CD8-positive, alpha-beta memory T cell (primary cell): ENCODE results near the gene CHAC1. TPM values are rescaled to one million over a fixed set of nuclear protein-coding genes. Genes with fewer than 3 reads are reported as not detected.
A peak's percentile ranks its signal among the peaks of the same experiment; 100 is the strongest.

Experiments used
- CTCF ChIA-PET: fragments of 350-600 bp; sonication (Branson Sonifier 250); formaldehyde crosslinking; loops from one replicate; lab custom pipeline; 2021; ENCODE audit warnings: antibody characterized with exemption; lab: Charles Lee
- POLR2A ChIA-PET: fragments of 350-600 bp; sonication (Branson Sonifier 250); formaldehyde crosslinking; loops from one replicate; lab custom pipeline; 2021; ENCODE audit warnings: antibody characterized with exemption; lab: Charles Lee
- DNase-seq, 5 donors: peaks; one replicate each; pipeline versions ENCODE4 v3.0.0 to v3.0.0-alpha.2; 2020 to 2022; ENCODE audit warnings: mixed read lengths in 1 of 5
- H3K27ac ChIP-seq: one replicate; pipeline ENCODE4 v1.7.0; 2013; ENCODE audit warnings: low read depth, mild to moderate bottlenecking, low read length, moderate library complexity
- H3K27me3 ChIP-seq: 2 replicates; pipeline ENCODE4 v1.7.0; 2013; ENCODE audit warnings: low read length, mild to moderate bottlenecking; ENCODE audit not compliant: insufficient read depth, poor library complexity, severe bottlenecking
- H3K36me3 ChIP-seq: 2 replicates; pipeline ENCODE4 v1.7.0; 2013; ENCODE audit warnings: mild to moderate bottlenecking, low read length, moderate library complexity; ENCODE audit not compliant: insufficient read depth
- H3K4me1 ChIP-seq: 2 replicates; pipeline ENCODE4 v1.7.0; 2013; ENCODE audit warnings: mild to moderate bottlenecking, low read length, moderate library complexity; ENCODE audit not compliant: insufficient read depth
- H3K4me3 ChIP-seq: 2 replicates; pipeline ENCODE4 v1.7.0; 2013; ENCODE audit warnings: mild to moderate bottlenecking, low read length
- H3K9me3 ChIP-seq: 2 replicates; pipeline ENCODE4 v1.7.0; 2013; ENCODE audit warnings: mild to moderate bottlenecking, low read length
- H3K27ac Mint-ChIP-seq, 8 donors: one replicate each; pipeline ENCODE4 v1.8.0; 2020 to 2021; ENCODE audit warnings: mixed read lengths in 8 of 8, mild to moderate bottlenecking in 6 of 8, inconsistent platforms in 3 of 8, moderate library complexity in 3 of 8
- H3K27me3 Mint-ChIP-seq, 2 donors: one replicate each; pipeline ENCODE4 v1.8.0; 2020 to 2021; ENCODE audit warnings: mixed read lengths in 2 of 2, mild to moderate bottlenecking in 1 of 2, moderate library complexity in 1 of 2
- H3K36me3 Mint-ChIP-seq, 3 donors: one replicate each; pipeline ENCODE4 v1.8.0; 2020 to 2021; ENCODE audit warnings: mixed read lengths in 3 of 3, inconsistent platforms in 1 of 3, mild to moderate bottlenecking in 1 of 3
- H3K4me1 Mint-ChIP-seq, 3 donors: one replicate each; pipeline ENCODE4 v1.8.0; 2020 to 2021; ENCODE audit warnings: mixed read lengths in 3 of 3, inconsistent platforms in 1 of 3, mild to moderate bottlenecking in 1 of 3
- H3K4me3 Mint-ChIP-seq, 7 donors: one replicate each; pipeline ENCODE4 v1.8.0; 2020 to 2021; ENCODE audit warnings: mixed read lengths in 7 of 7, mild to moderate bottlenecking in 6 of 7, moderate library complexity in 4 of 7, inconsistent platforms in 2 of 7
- H3K9me3 Mint-ChIP-seq, 5 donors: one replicate each; pipeline ENCODE4 v1.8.0; 2020 to 2022; ENCODE audit warnings: mixed read lengths in 5 of 5, mild to moderate bottlenecking in 3 of 5, moderate library complexity in 2 of 5, inconsistent platforms in 1 of 5
- polyA plus RNA-seq: library from polyadenylated mRNA; unstranded; fragments of 300-500 nt; fragmentation: Illumina TruSeq; gene quantifications from one replicate; pipeline ENCODE4 v1.2.3, GENCODE V29; 2021
- total RNA-seq, 2 experiments: library from RNA; stranded (reverse); gene quantifications; one replicate each; pipeline ENCODE4 v1.2.3, GENCODE V29; 2021

The CHAC1 gene
- total and polyA plus RNA-seq, 3 experiments from 2014 or later, result 15.1 to 16.7 TPM; not detected in 1

GRCh38 chr15:40941528-40942336 is 11.5 kb upstream of the CHAC1 start:
- peaks cover 29% of the 10 kb centered on the region for H3K4me1 ChIP-seq
- H3K27me3 Mint-ChIP-seq, result no peaks in the 10 kb centered on the region

GRCh38 chr15:40942337-40942854 is 10.9 kb upstream of the CHAC1 start:
- ChIA-PET CTCF (interaction anchor here (0.8 to 5.2 kb wide), 18 partner anchors 9 to 263 kb away, joined by 3 to 46 read pairs (median 4); partner anchors contain the start of genes CHAC1 and DLL4), POLR2A (interaction anchor here (1.1 to 2.5 kb wide), 3 partner anchors 10 to 390 kb away, joined by 4 to 24 read pairs (median 8); partner anchors contain the start of genes CHAC1, DLL4, NUSAP1 and OIP5)
- Mint-ChIP-seq H3K27me3 (peaks cover 0 to 1% of the 10 kb centered on the region in 2 donors), H3K27ac (peak overlapping the region; percentile 11 to 89 (median 76)), H3K4me3 (peak overlapping the region; percentile 81 to 88 (median 82)), H3K4me1 (peaks cover 18 to 35% (median 25%) of the 10 kb centered on the region in 3 donors), H3K9me3 (no peaks in the 10 kb centered on the region), H3K36me3 (no peaks in the 10 kb centered on the region)
- no peak for DNase-seq
- Histone ChIP-seq H3K27me3 (no peaks in the 10 kb centered on the region), H3K4me3 (peak overlapping the region; percentile 73), H3K36me3 (no peaks in the 10 kb centered on the region), H3K27ac (peak overlapping the region; percentile 52), H3K9me3 (no peaks in the 10 kb centered on the region), H3K4me1 (peaks cover 29% of the 10 kb centered on the region)

More at GRCh38 chr15:40941528-40942336, 11.5 kb upstream of the CHAC1 start:
- Histone ChIP-seq H3K4me3 (peak overlapping the region; percentile 73), H3K36me3 (no peaks in the 10 kb centered on the region), H3K27ac (peak overlapping the region; percentile 52), H3K27me3 (no peaks in the 10 kb centered on the region), H3K9me3 (no peaks in the 10 kb centered on the region)
- H3K4me3 Mint-ChIP-seq, result peak overlapping the region; percentile 81 to 88 (median 82)
- DNase-seq, result peak; percentile 57 to 79 (median 70)
- H3K9me3 Mint-ChIP-seq, result no peaks in the 10 kb centered on the region
- no peaks in the 10 kb centered on the region for H3K36me3 Mint-ChIP-seq
- H3K27ac Mint-ChIP-seq, result peak overlapping the region in 5 of 8 donors; percentile 66 to 93 (median 76)
- peaks cover 18 to 35% (median 25%) of the 10 kb centered on the region in 3 donors for H3K4me1 Mint-ChIP-seq
- ChIA-PET POLR2A (interaction anchor here (0.6 to 2.5 kb wide), 5 partner anchors 11 to 391 kb away, joined by 3 to 24 read pairs (median 5); partner anchors contain the start of genes CHAC1, DLL4, NUSAP1 and OIP5), CTCF (interaction anchor here (0.7 to 5.2 kb wide), 21 partner anchors 9 to 263 kb away, joined by 3 to 46 read pairs (median 3); partner anchors contain the start of genes CHAC1 and DLL4)

- Mint-ChIP-seq H3K27ac (peak overlapping the region in 7 of 8 donors; percentile 11 to 89 (median 76)), H3K4me3 (peak overlapping the region; percentile 81 to 88 (median 82)), H3K27me3 (peaks cover 0 to 1% of the 10 kb centered on the region in 2 donors), H3K36me3 (no peaks in the 10 kb centered on the region), H3K4me1 (peaks cover 18 to 35% (median 25%) of the 10 kb centered on the region in 3 donors), H3K9me3 (no peaks in the 10 kb centered on the region)
- H3K36me3 ChIP-seq, result no peaks in the 10 kb centered on the region
- H3K27me3 ChIP-seq, result no peaks in the 10 kb centered on the region
- DNase-seq, result no peak
- no peaks in the 10 kb centered on the region for H3K9me3 ChIP-seq
- H3K4me1 ChIP-seq, result peaks cover 29% of the 10 kb centered on the region
- ChIA-PET CTCF (interaction anchor here (0.9 to 5.2 kb wide), 12 partner anchors 9 to 262 kb away, joined by 3 to 46 read pairs (median 4); partner anchors contain the start of genes CHAC1 and DLL4), POLR2A (interaction anchor here (2.5 kb wide), 1 partner anchor 10 kb away, joined by 24 read pairs; the partner anchor contains the start of gene CHAC1)
- H3K27ac ChIP-seq, result no peak overlapping the region
- peak overlapping the region; percentile 73 for H3K4me3 ChIP-seq
Observed at GRCh38 chr15:40942878-40943277, 10.4 kb upstream of the CHAC1 start.

GRCh38 chr15:40943764-40944365 is 9.4 kb upstream of the CHAC1 start:
- no peaks in the 10 kb centered on the region for H3K36me3 ChIP-seq
- peak overlapping the region in 4 of 8 donors; percentile 33 to 79 (median 68) for H3K27ac Mint-ChIP-seq
- no peaks in the 10 kb centered on the region for H3K36me3 Mint-ChIP-seq
- no peaks in the 10 kb centered on the region for H3K27me3 ChIP-seq
- peaks cover 29% of the 10 kb centered on the region for H3K4me1 ChIP-seq
- no peaks in the 10 kb centered on the region for H3K9me3 ChIP-seq
- ChIA-PET CTCF (no interaction called here), POLR2A (interaction anchor here (2.5 kb wide), 1 partner anchor 9 kb away, joined by 24 read pairs; the partner anchor contains the start of gene CHAC1)
- peaks cover 0 to 1% of the 10 kb centered on the region in 2 donors for H3K27me3 Mint-ChIP-seq
- no peaks in the 10 kb centered on the region for H3K9me3 Mint-ChIP-seq
- DNase-seq, result no peak
- no peak overlapping the region for H3K4me3 ChIP-seq
- no peak overlapping the region for H3K27ac ChIP-seq
- peaks cover 18 to 35% (median 25%) of the 10 kb centered on the region in 3 donors for H3K4me1 Mint-ChIP-seq
- peak overlapping the region in 5 of 7 donors; percentile 32 to 88 (median 59) for H3K4me3 Mint-ChIP-seq

- no peak for DNase-seq
- Mint-ChIP-seq H3K4me1 (peaks cover 18 to 33% (median 23%) of the 10 kb centered on the region in 3 donors), H3K27me3 (peaks cover 0 to 1% of the 10 kb centered on the region in 2 donors), H3K4me3 (peak overlapping the region in 2 of 7 donors; percentile 29 to 75), H3K9me3 (no peaks in the 10 kb centered on the region), H3K27ac (peak overlapping the region in 1 of 8 donors; percentile 82), H3K36me3 (no peaks in the 10 kb centered on the region)
- H3K9me3 ChIP-seq, result no peaks in the 10 kb centered on the region
- no peak overlapping the region for H3K4me3 ChIP-seq
- H3K4me1 ChIP-seq, result peaks cover 29% of the 10 kb centered on the region
- H3K27me3 ChIP-seq, result no peaks in the 10 kb centered on the region
- H3K36me3 ChIP-seq, result no peaks in the 10 kb centered on the region
- no peak overlapping the region for H3K27ac ChIP-seq
- ChIA-PET POLR2A (no interaction called here), CTCF (no interaction called here)
Observed at GRCh38 chr15:40944510-40945296, 8.6 kb upstream of the CHAC1 start.

GRCh38 chr15:40948706-40949473 is 4.4 kb upstream of the CHAC1 start:
- ChIA-PET CTCF (interaction anchor here (1.0 to 1.9 kb wide), 2 partner anchors 17 to 44 kb away, joined by 4 read pairs; no protein-coding TSS in a partner anchor), POLR2A (no interaction called here)
- no peaks in the 10 kb centered on the region for H3K9me3 ChIP-seq
- H3K4me3 Mint-ChIP-seq, result peak overlapping the region in 1 of 7 donors; percentile 35
- H3K27me3 ChIP-seq, result no peaks in the 10 kb centered on the region
- peaks cover 7 to 14% (median 11%) of the 10 kb centered on the region in 3 donors for H3K4me1 Mint-ChIP-seq
- peaks cover 12% of the 10 kb centered on the region for H3K4me1 ChIP-seq
- no peak overlapping the region for H3K27ac ChIP-seq
- no peak for DNase-seq
- no peaks in the 10 kb centered on the region for H3K9me3 Mint-ChIP-seq
- H3K27me3 Mint-ChIP-seq, result peaks cover 3 to 7% of the 10 kb centered on the region in 2 donors
- no peaks in the 10 kb centered on the region for H3K36me3 ChIP-seq
- H3K4me3 ChIP-seq, result no peak overlapping the region
- H3K36me3 Mint-ChIP-seq, result peaks cover 0 to 3% (median 0%) of the 10 kb centered on the region in 3 donors
- H3K27ac Mint-ChIP-seq, result no peak overlapping the region
